ENCODE data around the gene HOXB6.

The HOXB6 gene

GRCh38 chr17:48579471-48579759 is 25.4 kb downstream of the HOXB6 start:
- no peak for DNase-seq (ENCODE audit: low read depth)

GRCh38 chr17:48578616-48579470 is 25.9 kb downstream of the HOXB6 start:
- DNase-seq (ENCODE audit: low read depth) = no peak

GRCh38 chr17:48577946-48578615 is 26.7 kb downstream of the HOXB6 start, which contains the start of gene HOXB4:
HOXB4 (minus strand) TSS chr17:48578350; CDS start chr17:48578319, 31 bp downstream.
- peak; percentile 52 for DNase-seq (ENCODE audit: low read depth)

DNA sequence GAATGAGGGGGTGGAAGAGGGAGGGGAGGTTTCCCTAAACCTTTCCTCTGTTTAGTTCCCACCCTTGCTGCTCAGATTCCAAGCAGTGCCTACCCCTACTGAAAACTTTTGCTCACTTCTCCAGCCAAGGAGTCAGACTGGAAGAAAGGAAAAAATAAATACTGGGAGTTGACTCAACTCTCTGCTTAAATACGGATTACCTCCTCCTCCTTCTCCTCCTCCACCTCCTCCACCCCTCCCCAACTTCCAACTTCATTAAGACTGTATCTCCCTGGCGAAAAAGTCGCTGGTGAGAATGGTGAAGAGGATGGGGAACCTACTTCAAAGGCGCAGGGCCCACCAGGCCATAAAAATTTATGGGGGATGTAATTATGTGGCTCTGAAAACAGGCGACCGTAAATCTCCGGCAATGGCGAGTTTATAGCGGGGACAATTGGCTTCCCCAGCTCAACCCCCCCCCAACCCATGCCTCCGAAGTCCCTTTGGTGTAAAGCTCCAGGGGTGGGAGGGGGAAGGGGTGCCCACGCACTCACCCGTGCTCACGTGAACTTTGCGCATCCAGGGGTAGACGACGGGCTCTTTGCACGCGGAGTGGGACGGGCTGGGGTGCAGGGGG is 27.3 kb downstream of the HOXB6 start:
- no peak for DNase-seq (ENCODE audit: low read depth)

DNA sequence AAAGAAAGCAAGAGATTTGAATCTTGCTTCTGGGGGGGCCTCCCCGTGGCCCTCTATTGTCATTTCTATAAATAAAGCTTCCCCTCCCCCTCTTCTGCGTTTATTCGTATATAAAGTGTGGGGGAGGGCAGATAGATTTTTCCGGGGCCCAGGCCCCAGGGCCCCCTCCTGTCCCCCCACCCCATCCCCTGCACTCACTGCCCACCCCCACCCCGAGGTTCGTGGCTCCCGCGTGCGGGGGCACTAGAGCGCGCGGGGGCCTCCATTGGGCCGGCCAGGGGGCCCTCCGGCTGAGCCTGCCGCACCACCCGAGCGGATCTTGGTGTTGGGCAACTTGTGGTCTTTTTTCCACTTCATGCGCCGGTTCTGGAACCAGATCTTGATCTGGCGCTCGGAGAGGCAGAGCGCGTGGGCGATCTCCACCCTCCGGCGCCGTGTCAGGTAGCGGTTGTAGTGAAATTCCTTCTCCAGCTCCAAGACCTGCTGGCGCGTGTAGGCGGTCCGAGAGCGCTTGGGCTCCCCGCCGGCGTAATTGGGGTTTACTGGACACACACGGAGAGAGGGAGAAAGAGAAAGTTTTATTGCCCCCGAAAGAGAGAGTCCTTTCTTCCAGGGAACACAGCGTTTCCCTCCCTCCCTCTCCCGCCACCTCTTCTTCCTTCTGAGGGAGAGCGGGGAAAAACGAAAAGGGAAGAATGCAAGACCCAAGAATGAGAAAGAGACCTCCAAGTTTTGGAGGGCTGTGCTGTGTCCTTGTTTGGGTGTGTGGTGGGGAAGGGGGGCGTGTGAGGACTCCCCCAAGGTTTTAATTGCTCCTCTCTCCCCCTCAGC is 28.1 kb downstream of the HOXB6 start:
- no peak for DNase-seq (ENCODE audit: low read depth)

DNA sequence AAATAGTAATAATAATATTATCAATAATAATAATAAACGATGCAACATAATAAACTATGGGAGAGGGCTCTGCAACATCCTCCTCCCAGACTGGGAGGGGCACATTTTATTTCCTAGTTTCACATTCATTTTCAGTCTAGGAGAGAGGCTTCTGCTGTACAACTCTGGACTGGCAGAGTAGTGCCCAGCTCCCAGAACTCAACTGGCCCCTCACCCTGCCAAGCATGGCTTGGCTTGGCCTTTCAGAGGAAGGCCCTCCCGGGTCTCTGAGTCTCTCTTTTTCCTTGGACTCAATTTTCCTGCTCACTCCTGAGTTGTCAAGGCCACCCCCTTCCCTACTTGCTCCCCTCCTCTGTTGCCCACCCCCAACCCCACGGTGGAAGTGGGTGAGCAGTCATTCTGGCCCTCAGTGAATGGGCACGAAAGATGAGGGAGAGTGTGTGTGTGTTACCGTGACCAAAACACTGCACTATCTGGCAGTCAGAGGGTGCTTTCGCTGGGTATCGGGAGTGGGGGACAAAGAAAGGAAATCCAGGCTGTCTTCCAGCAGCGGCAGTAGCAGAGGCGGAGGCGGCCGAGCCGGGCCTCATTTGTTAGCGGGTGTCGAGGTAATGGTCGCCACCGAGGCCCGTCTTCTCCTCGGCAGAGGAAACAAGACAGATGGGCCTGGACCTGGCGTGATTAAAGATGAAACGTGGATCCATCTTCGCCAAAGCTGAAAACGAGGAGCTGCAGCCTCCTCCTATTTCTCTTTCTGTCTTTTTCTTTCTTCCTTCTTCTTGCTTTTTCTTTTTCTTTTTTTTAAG is 28.9 kb downstream of the HOXB6 start:
- no peak for DNase-seq (ENCODE audit: low read depth)

DNA sequence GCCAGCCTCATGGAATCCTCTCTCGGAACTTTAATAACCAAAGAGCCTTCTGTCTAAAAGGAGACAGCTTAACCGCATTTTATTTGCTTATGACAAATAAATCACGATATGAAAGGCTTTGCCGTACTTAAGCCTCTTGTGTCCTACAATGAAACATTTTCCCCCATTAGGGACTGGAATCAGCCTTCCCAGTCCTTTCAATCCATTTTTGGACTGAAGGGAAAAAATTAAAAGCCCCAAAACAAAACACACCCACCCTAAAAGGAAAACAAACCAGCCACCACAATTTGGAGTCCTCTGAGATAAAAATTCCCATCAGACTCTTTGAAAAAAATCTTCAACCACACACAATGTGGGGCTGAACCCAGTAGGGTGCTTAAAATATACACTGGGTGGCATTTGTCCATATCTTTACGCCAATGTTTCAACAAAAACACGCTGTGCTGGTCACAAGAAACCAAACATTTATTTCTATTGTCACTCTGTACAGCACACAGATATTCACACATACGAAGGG is 29.7 kb downstream of the HOXB6 start:
- no peak for DNase-seq (ENCODE audit: low read depth)

GRCh38 chr17:48574505-48575065 is 30.2 kb downstream of the HOXB6 start:
- no peak for DNase-seq (ENCODE audit: low read depth)

DNA sequence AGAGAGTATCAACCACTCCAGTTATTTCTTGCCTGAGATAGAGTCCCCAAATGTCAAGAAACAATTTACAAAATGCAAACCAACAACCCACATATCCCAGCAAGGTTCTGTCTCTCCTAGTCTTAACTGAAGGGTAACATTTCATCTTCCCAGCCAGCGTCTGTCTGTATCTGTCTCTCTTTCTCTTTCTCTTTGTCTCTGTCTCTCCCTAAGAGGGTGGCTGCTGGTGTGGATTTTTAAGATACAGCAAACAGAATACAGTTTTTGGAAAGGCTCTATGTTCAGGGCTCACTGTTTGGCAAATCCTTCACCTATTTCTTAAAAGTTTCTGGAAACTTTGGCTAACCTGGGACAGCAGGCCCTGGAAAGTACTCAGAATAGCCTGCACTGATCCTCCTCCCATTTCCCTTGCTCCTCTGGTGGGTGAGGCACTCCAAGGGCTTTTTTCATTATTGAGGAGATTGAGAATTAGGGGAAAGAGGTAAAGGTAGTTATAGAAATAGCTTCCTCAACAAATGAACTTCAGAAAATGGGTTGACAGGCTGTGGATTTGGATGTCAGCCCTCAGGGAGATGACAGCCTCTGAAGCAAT is 32.9 kb downstream of the HOXB6 start:
- DNase-seq (ENCODE audit: low read depth) = no peak

DNA sequence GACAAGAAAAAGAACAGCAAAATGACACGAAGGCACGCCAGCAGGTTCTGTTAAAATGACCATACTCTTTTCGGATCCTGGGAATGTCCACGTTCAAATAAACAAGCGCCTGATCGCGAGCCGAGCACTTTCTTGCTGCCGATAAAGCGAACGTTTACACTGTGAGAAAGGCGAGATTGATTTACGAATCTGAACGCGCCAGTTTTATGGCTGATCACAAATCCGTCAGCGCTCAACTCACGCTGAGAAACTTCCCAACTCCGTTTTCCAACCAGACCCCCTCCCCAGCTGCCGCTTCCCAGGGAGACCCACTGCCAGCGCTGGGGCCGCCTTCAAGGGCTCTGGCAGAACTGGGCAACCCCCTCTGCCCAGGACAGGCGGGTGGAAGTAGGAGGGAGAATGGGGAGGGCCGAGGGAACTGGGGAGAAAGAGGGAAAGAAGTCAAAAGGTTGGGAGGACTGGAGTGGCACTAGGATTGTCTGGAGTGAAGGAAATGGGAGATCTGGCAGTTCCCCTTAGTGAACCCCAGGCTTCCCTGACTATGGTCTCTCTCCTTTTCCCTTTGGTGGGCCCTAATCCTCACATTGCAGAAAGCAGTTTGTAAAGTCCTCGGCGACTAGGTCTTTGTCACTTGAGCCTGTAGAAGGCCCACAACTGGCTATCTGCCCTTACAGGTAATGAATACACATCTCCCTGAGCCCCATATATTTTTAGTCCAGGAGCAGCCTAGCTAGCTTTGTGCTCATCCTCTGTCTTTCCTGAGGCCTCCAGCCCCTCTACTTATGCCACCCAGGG is 33.6 kb downstream of the HOXB6 start:
- no peak for DNase-seq (ENCODE audit: low read depth)

DNA sequence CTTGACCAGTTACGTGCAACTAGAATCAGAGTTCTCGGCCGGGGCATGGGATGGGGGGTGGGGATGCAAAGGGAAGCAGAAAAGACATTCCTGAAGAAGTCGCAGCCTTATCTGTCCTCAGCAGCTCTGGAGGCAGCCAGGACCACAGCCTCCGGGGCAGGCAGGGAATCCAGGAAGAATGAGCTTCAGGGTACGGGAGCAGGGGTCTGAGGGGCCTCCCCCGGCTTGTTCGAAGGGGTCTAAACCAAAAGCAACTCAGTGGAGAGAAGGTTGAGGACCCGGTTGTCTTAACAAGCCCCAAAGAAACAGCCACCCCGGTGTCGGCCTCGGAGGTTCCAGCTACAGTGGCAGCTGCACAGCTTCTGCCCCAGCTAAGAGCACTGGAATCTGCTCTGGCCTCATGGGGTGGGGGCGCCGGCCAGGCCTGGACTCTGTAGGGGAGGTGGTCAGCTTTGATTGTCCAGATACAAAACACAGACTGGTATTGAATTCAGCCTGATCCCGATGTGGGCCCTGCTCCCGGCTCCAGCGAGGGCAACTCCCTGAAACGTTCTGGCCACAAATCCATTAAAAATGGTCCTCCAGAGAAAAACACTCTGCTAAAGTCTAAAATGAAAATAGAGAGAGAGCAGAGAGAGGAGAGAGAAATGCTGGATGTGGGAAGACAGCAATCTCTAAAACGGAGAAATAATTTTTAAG is 34.3 kb downstream of the HOXB6 start:
- no peak for DNase-seq (ENCODE audit: low read depth)

- DNase-seq (ENCODE audit: low read depth) = no peak
Observed at GRCh38 chr17:48569674-48570324, 35.0 kb downstream of the HOXB6 start.

DNA sequence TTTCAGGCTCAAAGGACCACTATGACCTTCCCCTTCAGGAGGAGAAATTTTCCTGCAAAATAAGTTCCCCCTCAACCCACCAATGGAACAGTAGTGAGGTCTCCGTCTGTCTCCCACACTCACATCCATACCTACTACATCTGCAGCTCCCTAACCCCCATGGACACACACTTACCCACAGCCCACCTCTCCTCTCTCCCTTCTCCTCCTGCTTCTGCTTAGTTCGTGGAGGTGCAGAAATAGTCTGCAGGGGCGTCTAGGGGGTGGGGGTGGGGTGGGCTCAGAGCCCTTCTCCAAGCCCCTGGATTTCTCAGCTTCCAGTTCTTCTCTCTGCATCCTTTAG is 35.6 kb downstream of the HOXB6 start:
- no peak for DNase-seq (ENCODE audit: low read depth)

DNA sequence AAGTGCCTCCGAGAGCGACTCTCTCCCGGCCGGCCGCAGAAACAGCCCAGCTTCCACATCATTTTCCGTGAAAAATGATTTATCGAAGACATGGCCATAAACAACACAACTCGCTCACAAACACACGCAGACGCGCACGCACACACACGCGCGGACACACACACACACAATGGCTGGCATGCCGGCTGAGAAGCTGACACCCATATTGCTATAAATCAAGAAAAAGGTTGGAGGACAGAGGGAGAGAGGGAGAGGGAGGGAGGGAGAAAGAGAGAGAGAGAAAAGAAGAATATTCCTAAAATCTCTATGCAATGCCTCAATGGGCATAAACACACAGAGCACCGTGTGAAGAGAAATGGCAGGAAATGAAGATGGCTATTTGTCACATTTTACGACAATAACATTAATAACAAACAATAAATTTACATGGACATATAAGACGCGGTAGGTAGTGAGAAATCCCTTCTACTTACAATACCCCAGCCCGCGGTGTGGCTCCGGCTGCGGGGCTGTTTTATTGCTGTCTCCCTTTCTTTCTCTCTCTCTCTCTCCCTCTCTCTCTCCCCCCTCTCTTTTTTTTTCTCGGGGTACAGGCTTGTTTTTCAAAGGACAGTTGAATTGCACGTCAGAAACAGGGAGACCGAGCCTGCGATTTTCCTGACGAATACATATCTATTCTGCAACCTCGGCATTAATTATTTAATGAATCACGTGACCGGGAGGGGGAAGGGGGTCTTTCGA is 36.1 kb downstream of the HOXB6 start:
- no peak for DNase-seq (ENCODE audit: low read depth)

GRCh38 chr17:48567646-48568354 is 37.0 kb downstream of the HOXB6 start:
- DNase-seq (ENCODE audit: low read depth) = no peak

DNA sequence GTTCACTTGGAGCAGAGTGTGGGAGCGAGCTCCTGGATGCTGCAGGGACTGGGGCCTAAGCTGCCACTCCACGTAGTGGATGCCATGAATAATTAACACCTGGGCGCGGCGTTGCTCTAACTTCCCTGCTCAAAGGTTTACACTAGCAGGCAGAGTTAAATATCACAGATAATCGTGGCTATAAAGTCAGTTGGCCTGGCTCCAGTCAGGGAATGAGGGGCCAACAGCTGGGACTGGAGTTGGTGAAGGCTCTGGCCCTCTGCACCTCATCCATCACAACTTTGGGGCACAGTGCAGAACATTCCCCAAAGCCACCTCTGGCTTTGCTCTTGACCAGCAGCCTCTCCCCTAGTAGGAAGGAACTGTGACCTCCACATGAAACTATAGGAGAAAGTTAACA is 37.6 kb downstream of the HOXB6 start:
- no peak for DNase-seq (ENCODE audit: low read depth)

DNA sequence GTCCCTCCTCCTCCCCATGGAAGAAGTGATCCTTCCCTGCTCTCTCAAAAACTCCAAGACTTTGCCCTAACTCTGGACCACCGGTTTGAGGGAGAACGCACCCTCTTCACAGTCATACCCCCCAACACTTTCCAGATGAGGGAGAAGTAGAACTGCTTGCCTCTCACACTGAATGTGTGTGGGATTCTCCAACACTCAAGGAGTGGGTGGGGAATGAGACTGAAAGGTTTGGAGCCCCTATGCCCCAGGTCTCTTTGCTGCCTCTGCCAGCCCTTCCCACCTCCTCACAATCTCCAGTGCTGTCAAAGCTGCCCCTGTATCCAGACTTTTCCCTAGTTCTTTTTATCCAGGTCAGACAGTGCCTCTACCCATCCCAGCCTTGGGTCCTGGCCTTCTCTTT is 38.1 kb downstream of the HOXB6 start:
- no peak for DNase-seq (ENCODE audit: low read depth)

Data from stimulated activated CD4-positive, alpha-beta T cell treated with anti-CD3 and anti-CD28 coated beads, Interleukin-2, amount 100 ng/mL, for 4 hours (primary cell).